ENCODE data around the gene MAST4.

The MAST4 gene

GRCh38 chr5:66582499-66583165, 13.6 kb upstream of the MAST4 start:
- TF ChIP-seq CTCF (IDR thresholded peaks at IDR 0.05; ENCODE audit: low read depth, low read length), result no peak
- no peak overlapping the region for H3K4me3 ChIP-seq (ENCODE audit: low read depth, low read length)

GRCh38 chr5:66585291-66585690, 10.9 kb upstream of the MAST4 start:
- H3K4me3 ChIP-seq (ENCODE audit: low read depth, low read length), result no peak overlapping the region
- no peak for TF ChIP-seq CTCF (IDR thresholded peaks at IDR 0.05; ENCODE audit: low read depth, low read length)

- TF ChIP-seq CTCF (IDR thresholded peaks at IDR 0.05; ENCODE audit: low read depth, low read length), result no peak
- H3K4me3 ChIP-seq (ENCODE audit: low read depth, low read length), result no peak overlapping the region
These were observed 8.4 kb upstream of the MAST4 start for GRCh38 chr5:66587771-66588170.

GRCh38 chr5:66596636-66597182, 516 bp downstream of the MAST4 start:
- peak overlapping the region; percentile 61 for H3K4me3 ChIP-seq (ENCODE audit: low read depth, low read length)
- no peak for TF ChIP-seq CTCF (IDR thresholded peaks at IDR 0.05; ENCODE audit: low read depth, low read length)

GRCh38 chr5:66597183-66597757, 1.1 kb downstream of the MAST4 start:
- TF ChIP-seq CTCF (IDR thresholded peaks at IDR 0.05; ENCODE audit: low read depth, low read length), result no peak
- H3K4me3 ChIP-seq (ENCODE audit: low read depth, low read length), result no peak overlapping the region

GRCh38 chr5:66602621-66603020, 6.4 kb downstream of the MAST4 start:
- TF ChIP-seq CTCF (IDR thresholded peaks at IDR 0.05; ENCODE audit: low read depth, low read length), result no peak
- no peak overlapping the region for H3K4me3 ChIP-seq (ENCODE audit: low read depth, low read length)

- H3K4me3 ChIP-seq (ENCODE audit: low read depth, low read length), result no peak overlapping the region
- no peak for TF ChIP-seq CTCF (IDR thresholded peaks at IDR 0.05; ENCODE audit: low read depth, low read length)
These were observed 7.0 kb downstream of the MAST4 start for GRCh38 chr5:66603164-66603563.

Measured in WI38 (cell line).